Kidney (tissue), 14 donors: Measurements from ENCODE around the gene IREB2. TPM values are rescaled to one million over a fixed set of nuclear protein-coding genes. Genes with fewer than 3 reads are reported as not detected.

Experiments used
- DNase-seq, 5 donors: peaks; one replicate each; pipeline ENCODE4 v3.0.0-alpha.2; 2013 to 2020
- FAIRE-seq: peaks from 2 replicates; lab custom pipeline; 2012; peaks lifted over from hg19 to GRCh38; lab: Jason Lieb, UNC
- H3K27ac ChIP-seq, 2 donors: one replicate each; pipeline ENCODE4 v1.7.0; 2013; ENCODE audit warnings: low read depth in 2 of 2, low read length in 2 of 2, inconsistent platforms in 1 of 2
- H3K27me3 ChIP-seq: one replicate; pipeline ENCODE4 v1.7.1; 2013; ENCODE audit warnings: low read length, inconsistent platforms; ENCODE audit not compliant: control insufficient read depth, insufficient read depth
- H3K36me3 ChIP-seq, 3 donors: one replicate each; pipeline versions ENCODE4 v1.7.0 to v1.7.1; 2013; ENCODE audit warnings: low read length in 3 of 3, control low read depth in 1 of 3, inconsistent platforms in 1 of 3; ENCODE audit not compliant: insufficient read depth in 3 of 3, control insufficient read depth in 2 of 3
- H3K4me1 ChIP-seq, 3 donors: one replicate each; pipeline versions ENCODE4 v1.7.0 to v1.7.1; 2013; ENCODE audit warnings: low read length in 3 of 3, inconsistent platforms in 1 of 3, low read depth in 1 of 3; ENCODE audit not compliant: control insufficient read depth in 2 of 3, insufficient read depth in 2 of 3
- H3K4me3 ChIP-seq, 3 donors: one replicate each; pipeline versions ENCODE4 v1.7.0 to v1.8.1; 2013; ENCODE audit warnings: low read length in 3 of 3, control low read depth in 1 of 3, inconsistent platforms in 1 of 3
- H3K9ac ChIP-seq, 3 donors: one replicate each; pipeline versions ENCODE4 v1.7.0 to v1.7.1; 2013; ENCODE audit warnings: low read length in 3 of 3, control low read depth in 1 of 3, inconsistent platforms in 1 of 3
- H3K9me3 ChIP-seq, 3 donors: one replicate each; pipeline versions ENCODE4 v1.7.0 to v1.7.1; 2013; ENCODE audit warnings: low read length in 3 of 3, control low read depth in 1 of 3, inconsistent platforms in 1 of 3; ENCODE audit not compliant: control insufficient read depth in 2 of 3, insufficient read depth in 1 of 3
- intact Hi-C: fragments of 100-400 bp; cut with DNase I; formaldehyde crosslinking; loops from one replicate; pipeline ENCODE4 v1.11.1; 2022
- polyA plus RNA-seq: library from polyadenylated mRNA; stranded (reverse); fragments of 350-450 nt; fragmentation: Illumina TruSeq; extraction: RNeasy Lipid Tissue Mini Kit (QIAGEN cat#74804); gene quantifications from one replicate; pipeline ENCODE4 v1.2.3, GENCODE V29; 2014; ENCODE audit warnings: low read depth, low replicate concordance; ENCODE audit not compliant: insufficient read depth
- total RNA-seq: library from RNA; stranded (reverse); fragmentation: NEBNext Ultra II Directional; extraction: Animal tissue kit (Norgen Biotek cat#: 25700); gene quantifications from one replicate; pipeline ENCODE4 v1.2.1, GENCODE V29; 2021
- TF ChIP-seq, protein P1 (sequence below): IDR thresholded peaks from 3 replicates; pipeline ENCODE4 v1.5.1; 2012; ENCODE audit warnings: mild to moderate bottlenecking, moderate library complexity, borderline replicate concordance; ENCODE audit not compliant: insufficient read depth; ENCODE audit errors: extremely low read depth
- donor health status: control.
- donor health status: control.
- donor health status: control.
- donor health status: control.
- donor health status: control.
- donor health status: DM: yes; HTN: yes; CAD: no.
- donor health status: Normal renal cell carcinoma (clear cell type).

Gene IREB2
- total and polyA plus RNA-seq, 2 donors from 2014 or later, result 8.3 to 48.7 TPM

DNA sequence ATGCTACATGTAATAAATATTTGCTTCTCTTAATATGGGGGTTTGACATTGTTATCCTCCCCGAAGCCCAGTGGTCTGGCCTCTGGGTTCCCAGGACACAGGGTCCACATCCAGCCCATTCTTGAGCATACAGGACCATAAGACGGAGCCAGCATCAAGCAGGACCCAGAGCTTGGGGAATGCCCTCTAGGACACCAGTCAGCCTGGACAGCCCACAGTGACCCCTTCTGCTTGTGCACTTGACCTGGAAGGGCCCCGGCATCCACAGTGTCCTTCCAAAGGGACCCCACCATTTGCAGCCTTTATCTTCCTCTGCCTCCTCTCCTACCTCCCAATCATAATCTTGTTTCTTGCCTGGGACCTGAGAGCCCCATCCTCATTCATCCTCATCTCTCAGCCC lies 46.2 kb upstream of the IREB2 start:
- TF ChIP-seq, protein P1, sequence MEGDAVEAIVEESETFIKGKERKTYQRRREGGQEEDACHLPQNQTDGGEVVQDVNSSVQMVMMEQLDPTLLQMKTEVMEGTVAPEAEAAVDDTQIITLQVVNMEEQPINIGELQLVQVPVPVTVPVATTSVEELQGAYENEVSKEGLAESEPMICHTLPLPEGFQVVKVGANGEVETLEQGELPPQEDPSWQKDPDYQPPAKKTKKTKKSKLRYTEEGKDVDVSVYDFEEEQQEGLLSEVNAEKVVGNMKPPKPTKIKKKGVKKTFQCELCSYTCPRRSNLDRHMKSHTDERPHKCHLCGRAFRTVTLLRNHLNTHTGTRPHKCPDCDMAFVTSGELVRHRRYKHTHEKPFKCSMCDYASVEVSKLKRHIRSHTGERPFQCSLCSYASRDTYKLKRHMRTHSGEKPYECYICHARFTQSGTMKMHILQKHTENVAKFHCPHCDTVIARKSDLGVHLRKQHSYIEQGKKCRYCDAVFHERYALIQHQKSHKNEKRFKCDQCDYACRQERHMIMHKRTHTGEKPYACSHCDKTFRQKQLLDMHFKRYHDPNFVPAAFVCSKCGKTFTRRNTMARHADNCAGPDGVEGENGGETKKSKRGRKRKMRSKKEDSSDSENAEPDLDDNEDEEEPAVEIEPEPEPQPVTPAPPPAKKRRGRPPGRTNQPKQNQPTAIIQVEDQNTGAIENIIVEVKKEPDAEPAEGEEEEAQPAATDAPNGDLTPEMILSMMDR, result no peak
- FAIRE-seq (no peak), DNase-seq (no peak)
- Histone ChIP-seq H3K9ac (no peak overlapping the region), H3K27me3 (no peaks in the 10 kb centered on the region), H3K4me1 (no peaks in the 10 kb centered on the region), H3K4me3 (no peak overlapping the region), H3K36me3 (no peaks in the 10 kb centered on the region), H3K27ac (no peak overlapping the region), H3K9me3 (no peaks in the 10 kb centered on the region)
- intact Hi-C loops, result no loop called here

- H3K9ac ChIP-seq, result no peak overlapping the region
- intact Hi-C loops, result no loop called here
- DNase-seq (no peak), FAIRE-seq (no peak)
- no peaks in the 10 kb centered on the region for H3K36me3 ChIP-seq
- H3K4me3 ChIP-seq, result no peak overlapping the region
- no peak overlapping the region for H3K27ac ChIP-seq
- TF ChIP-seq, protein P1, result no peak
- no peaks in the 10 kb centered on the region for H3K9me3 ChIP-seq
- no peaks in the 10 kb centered on the region for H3K4me1 ChIP-seq
- no peaks in the 10 kb centered on the region for H3K27me3 ChIP-seq
Observed at GRCh38 chr15:78392430-78392829, 45.6 kb upstream of the IREB2 start.

GRCh38 chr15:78393137-78393536 lies 44.9 kb upstream of the IREB2 start:
- intact Hi-C loops, result no loop called here
- TF ChIP-seq, protein P1, result no peak
- DNase-seq, result no peak
- H3K4me1 ChIP-seq, result no peaks in the 10 kb centered on the region
- FAIRE-seq, result no peak
- no peak overlapping the region for H3K27ac ChIP-seq
- H3K27me3 ChIP-seq, result no peaks in the 10 kb centered on the region
- no peaks in the 10 kb centered on the region for H3K36me3 ChIP-seq
- no peak overlapping the region for H3K9ac ChIP-seq
- H3K4me3 ChIP-seq, result no peak overlapping the region
- no peaks in the 10 kb centered on the region for H3K9me3 ChIP-seq

DNA sequence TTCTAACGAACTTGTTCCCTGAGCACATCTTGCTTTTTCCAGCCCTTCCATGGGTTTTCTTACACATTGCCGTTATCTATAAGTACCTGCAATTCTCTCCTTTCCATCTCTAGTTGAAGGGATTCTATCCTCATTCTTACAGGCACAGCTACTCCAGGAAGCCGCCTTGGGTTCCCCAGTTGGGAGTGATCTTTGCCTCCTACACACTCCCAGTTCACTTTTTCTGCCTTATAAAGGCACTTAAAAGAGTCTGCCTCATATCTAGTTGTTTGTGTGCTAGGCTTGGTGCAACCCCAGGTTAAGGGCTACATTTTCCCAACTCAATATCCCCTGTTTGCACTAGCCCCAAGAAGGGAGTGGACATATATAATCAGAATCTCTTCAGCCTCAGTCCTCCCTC lies 44.0 kb upstream of the IREB2 start:
- TF ChIP-seq, protein P1, result no peak
- no peak overlapping the region for H3K9ac ChIP-seq
- H3K36me3 ChIP-seq, result no peaks in the 10 kb centered on the region
- H3K4me1 ChIP-seq, result no peaks in the 10 kb centered on the region
- H3K27ac ChIP-seq, result no peak overlapping the region
- intact Hi-C loops, result no loop called here
- no peak for DNase-seq
- no peak overlapping the region for H3K4me3 ChIP-seq
- FAIRE-seq, result no peak
- H3K9me3 ChIP-seq, result no peaks in the 10 kb centered on the region
- H3K27me3 ChIP-seq, result no peaks in the 10 kb centered on the region
